GM21576 (cell line): ENCODE data around the gene RAET1G.
A peak's percentile ranks its signal among the peaks of the same experiment; 100 is the strongest.
"Not testable (repeated sequence)": the region's sequence is repeated elsewhere in the genome, so short reads cannot be mapped to it uniquely, and the experiment has no call there.

ENCODE experiments used
- ATAC-seq: cut with Tn5 transposase; IDR thresholded peaks from one replicate; pipeline ENCODE4 v1.9.1; 2021; ENCODE audit warnings: mild to moderate bottlenecking, moderate library complexity; ENCODE audit not compliant: unreplicated experiment

Gene RAET1G

DNA sequence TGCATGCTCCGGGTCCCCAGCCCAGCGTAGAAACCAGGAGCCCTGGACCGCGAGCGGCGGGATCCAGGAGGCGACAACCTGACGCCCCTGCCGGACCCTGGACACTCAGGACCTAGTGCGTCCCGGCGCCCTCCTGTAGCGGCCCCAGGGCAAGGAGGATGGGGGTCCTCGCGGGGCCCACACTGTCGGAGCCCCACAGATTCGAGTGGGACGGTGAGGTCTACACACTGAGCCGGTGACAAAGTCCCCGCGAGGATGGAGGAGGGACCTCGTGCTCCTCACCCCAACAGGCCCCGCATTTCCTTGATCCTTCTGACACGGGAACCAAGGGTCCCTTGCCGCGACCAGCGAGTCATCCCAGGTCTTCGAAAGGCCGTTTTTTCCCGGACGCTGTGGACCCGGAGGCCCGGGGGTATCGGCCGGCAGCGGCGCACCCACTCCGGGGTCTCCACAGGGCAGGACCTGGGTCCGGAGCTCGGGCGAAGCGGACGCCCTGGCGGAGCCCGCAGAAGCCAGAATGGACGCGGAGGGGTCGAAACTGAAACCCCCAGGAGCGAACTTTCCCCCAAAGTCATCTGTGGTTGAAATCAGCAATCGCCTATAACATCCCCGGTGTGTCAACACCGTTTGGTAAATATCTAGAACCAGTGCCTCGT lies 31.5 kb upstream of the RAET1G start:
- not testable (repeated sequence) for ATAC-seq

DNA sequence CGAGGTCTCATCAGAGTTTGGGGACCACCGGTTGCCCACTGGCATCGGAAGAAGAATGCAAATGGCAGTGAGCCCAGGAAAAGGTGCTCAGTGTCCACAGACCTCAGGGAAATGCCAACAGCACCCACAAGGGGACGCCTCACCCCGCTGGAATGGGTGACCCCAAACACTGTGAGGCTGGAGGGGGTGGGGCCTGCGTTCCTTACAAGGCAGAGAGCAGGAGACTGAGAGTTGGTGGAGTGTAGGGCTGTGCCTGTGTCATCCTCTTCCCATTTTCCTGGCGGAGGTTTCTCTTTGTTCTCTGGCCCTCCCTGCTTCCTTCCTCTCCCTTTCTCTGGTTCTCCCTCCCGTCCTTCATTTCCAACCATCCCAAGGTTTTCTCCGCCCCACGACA lies 31.0 kb upstream of the RAET1G start:
- ATAC-seq = not testable (repeated sequence)

DNA sequence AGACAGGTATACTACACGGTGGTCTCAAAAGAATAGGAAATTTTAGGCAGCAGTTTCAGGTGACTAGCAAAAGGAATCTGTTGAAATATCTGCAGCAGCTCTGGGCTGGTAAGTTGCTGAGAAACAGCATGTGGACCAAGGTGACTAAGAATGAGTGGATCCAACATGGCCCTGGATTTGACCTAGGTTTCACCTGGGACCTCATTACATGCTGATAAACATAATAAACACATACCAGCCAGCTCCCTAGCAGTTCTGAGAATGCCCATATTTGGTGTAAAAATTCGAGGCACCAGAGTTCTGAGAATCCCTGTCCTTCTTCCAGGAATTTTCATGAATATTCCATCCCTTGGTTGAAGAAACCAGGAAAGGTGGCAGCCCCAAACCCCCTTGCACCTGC lies 30.5 kb upstream of the RAET1G start:
- not testable (repeated sequence) for ATAC-seq

GRCh38 chr6:149951626-149952025 lies 28.7 kb upstream of the RAET1G start:
- ATAC-seq = no peak

DNA sequence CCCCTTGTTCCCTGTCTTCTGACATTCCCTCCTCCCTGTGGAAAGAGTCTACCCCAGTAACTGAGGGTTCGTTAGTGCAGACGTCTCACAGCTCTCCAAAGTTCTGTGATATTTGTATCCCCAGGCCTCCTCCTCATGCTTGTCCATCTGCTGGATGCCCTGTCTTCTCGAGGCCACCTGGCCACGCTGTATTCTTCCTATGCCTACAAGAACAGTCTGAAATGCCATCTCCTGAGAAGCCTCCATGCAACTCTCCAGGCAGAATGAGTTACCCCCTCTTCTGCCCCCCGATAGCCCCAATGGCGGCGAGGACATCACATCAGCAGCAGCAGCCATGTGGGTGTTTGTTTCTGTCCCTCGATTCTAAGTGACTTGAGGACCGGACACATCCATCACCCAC lies 28.2 kb upstream of the RAET1G start:
- ATAC-seq = no peak

DNA sequence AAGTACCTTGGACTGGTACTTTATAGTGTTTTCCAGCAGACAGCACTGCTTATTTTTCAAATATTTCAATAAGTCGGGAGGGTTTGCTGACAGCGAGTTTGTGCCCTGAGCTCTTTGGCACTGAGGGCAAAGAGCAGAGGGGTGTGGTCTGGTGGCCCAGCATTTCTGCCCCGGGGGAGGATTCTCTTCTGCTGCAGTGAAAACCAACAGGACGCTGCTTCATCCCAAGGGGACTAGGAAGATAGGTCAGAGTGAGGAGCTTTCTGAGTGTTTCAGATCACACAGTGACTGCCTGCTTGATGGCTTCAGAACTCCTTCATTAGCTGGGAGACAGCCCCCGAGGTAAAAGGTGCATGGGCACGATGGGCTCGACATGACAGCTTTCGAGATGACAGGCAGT lies 27.5 kb upstream of the RAET1G start:
- no peak for ATAC-seq

GRCh38 chr6:149948616-149949015 lies 25.7 kb upstream of the RAET1G start:
- ATAC-seq = no peak

GRCh38 chr6:149948011-149948410 lies 25.1 kb upstream of the RAET1G start:
- ATAC-seq = no peak

GRCh38 chr6:149947533-149947932 lies 24.6 kb upstream of the RAET1G start:
- ATAC-seq = not testable (repeated sequence)

DNA sequence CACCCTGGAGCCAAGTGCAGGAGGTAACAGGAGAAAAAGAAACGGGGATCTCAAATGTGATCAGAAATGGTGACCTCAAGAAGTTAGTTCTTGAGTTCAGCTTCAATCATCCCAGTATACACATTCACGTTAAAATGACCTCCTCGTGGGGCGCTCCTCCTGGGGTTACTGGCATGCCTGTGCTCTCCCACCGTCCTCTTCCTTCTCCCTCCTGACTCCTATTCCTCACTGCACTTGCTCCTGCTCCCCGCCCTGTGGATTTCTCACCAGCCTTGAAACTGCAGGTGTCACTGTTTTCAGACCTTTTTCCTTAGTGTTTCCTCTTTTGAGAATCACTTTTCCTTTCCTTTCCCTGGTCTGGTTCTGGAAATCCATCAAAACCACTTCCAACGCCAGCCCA lies 23.7 kb upstream of the RAET1G start:
- ATAC-seq = not testable (repeated sequence)

- ATAC-seq = not testable (repeated sequence)
Observed at GRCh38 chr6:149945276-149945675, 22.4 kb upstream of the RAET1G start.

DNA sequence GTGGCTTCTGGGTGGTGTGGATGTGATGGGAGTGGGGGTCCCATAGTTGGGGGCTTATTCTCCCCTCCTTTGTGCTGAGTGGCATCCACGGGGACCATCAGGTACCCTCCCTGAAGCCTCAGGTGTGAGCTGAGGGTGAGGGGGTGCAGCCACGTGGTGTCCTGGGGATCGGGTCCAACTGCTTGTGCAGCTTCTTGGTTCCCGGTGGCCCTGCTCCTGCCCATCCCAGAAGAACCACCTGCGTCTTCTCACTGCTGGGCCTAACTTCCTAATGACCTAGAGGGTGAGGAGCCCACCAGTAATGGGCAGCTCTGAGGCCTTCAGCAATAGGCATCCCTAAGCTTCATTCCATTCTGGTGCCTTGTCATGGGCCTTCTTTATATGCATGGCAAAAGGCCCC lies 20.4 kb upstream of the RAET1G start:
- ATAC-seq = not testable (repeated sequence)

GRCh38 chr6:149942461-149942829 lies 19.5 kb upstream of the RAET1G start:
- no peak for ATAC-seq

- ATAC-seq = peak; percentile 39
Observed at GRCh38 chr6:149941583-149942460, 18.9 kb upstream of the RAET1G start, which contains the start of gene ULBP2. Gene ULBP2, plus strand, starts transcription at chr6:149942014. Its CDS starts 59 bp downstream, at chr6:149942073.

- no peak for ATAC-seq
Observed at GRCh38 chr6:149940672-149940982, 17.7 kb upstream of the RAET1G start.

DNA sequence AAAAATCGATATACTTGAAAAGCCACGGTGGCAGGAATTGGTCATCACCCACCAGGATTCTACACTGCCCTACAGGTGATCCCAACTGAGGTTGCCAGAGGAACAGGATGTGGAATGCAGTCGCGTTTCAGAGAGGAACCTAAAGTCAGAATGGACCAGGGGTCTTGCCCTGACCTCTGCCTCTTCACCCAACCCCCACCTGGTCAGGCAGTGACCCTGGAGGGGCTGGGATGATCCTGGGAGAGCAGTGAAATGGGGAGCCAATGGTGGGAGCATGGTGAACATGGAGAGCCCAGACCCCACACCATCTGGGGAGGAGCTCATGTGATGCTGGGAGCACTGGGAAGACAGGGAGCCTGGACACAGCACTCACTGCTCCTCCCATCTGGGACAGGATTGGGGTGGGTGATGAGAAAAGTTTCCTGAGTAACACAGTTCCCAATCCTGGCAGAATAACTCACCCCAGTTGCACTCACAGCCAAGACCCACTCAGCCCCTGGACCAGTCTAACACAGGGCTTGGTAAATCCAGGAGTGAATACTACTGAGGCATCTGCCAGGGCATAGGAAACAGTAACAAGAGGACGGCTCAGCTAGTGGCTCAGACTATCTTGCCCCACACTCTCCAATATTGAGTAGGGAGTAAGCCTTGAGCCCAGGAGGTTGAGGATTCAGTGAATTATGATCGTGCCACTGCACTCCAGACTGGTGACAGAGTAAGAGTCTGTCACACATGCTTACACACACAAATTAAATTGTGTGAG lies 17.2 kb upstream of the RAET1G start:
- ATAC-seq = no peak

GRCh38 chr6:149939356-149939648 lies 16.4 kb upstream of the RAET1G start:
- ATAC-seq = no peak

GRCh38 chr6:149938571-149939355 lies 15.8 kb upstream of the RAET1G start:
- ATAC-seq = peak; percentile 75

DNA sequence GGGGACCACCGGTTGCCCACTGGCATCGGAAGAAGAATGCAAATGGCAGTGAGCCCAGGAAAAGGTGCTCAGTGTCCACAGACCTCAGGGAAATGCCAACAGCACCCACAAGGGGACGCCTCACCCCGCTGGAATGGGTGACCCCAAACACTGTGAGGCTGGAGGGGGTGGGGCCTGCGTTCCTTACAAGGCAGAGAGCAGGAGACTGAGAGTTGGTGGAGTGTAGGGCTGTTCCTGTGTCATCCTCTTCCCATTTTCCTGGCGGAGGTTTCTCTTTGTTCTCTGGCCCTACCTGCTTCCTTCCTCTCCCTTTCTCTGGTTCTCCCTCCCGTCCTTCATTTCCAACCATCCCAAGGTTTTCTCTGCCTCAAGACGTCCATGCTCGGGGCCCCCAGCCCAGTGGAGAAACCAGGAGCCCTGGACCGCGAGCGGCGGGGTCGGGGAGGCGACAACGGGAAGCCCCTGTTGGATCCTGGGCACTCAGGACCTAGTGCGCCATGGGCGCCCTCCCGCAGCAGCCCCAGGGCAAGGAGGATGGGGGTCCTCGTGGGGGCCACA lies 15.2 kb upstream of the RAET1G start:
- ATAC-seq = not testable (repeated sequence)

DNA sequence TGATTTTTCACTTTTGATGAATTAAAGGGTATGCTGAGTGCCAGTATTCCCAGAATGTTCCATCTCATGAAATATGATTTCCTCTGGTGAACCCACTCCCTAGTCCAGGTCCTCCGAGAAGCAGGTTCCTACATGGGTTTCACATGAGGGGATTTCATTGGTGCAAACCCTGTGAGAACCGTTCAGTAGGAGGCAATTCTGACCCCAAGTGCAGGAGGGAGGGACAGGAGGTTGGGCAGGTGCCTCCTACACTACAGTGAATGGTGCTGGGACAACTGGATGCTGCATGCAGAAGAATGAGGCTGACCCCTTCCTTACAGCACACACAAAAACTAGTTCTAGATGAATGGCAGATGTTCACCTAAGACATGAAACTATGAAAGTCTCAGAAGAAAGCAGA lies 13.8 kb upstream of the RAET1G start:
- ATAC-seq = no peak

DNA sequence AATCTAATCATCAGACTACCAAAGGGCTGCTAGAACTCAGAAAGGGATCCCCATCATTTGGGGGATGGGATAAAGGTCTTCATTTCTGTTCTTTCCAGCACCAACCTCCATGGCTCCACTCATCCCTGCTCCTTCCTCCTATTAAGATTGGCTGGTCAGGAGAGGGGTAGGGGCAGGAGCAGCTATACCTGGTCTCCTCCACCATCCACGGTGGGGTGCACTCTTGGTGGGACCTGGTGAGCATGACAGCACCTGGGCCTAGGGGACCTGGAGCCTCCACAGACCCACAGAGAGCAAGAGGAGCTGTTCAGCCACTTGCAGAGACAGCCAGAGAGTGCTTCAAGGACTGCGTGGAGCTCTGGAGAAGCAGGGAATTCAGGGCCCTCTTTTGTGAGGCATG lies 12.7 kb upstream of the RAET1G start:
- ATAC-seq = no peak
